Endothelial cell of umbilical vein (primary cell): ENCODE measurements around the gene SYNGR3. TPM values are rescaled to one million over a fixed set of nuclear protein-coding genes. Genes with fewer than 3 reads are reported as not detected.
A peak's percentile ranks its signal among the peaks of the same experiment; 100 is the strongest.

Source experiments
- BruUV-seq: library from RNA; stranded (reverse); fragments of 400-500 nt; replicated peaks from 2 replicates; lab custom pipeline; 2021; lab: Mats Ljungman, UMichigan
- CTCF ChIA-PET: fragments of 300-600, 350-600 bp; sonication (Branson Sonifier 250); formaldehyde crosslinking; loops from one replicate; lab custom pipeline; 2021; ENCODE audit warnings: antibody characterized with exemption, inconsistent platforms; lab: Charles Lee
- POLR2A ChIA-PET: fragments of 300-600, 350-600 bp; sonication (Branson Sonifier 250); formaldehyde crosslinking; loops from one replicate; lab custom pipeline; 2021; ENCODE audit warnings: antibody characterized with exemption, inconsistent platforms; lab: Charles Lee
- DNase-seq: peaks from one replicate; pipeline ENCODE4 v3.0.0-alpha.2; 2011; ENCODE audit warnings: low read depth, low spot score
- FAIRE-seq: peaks from 2 replicates; lab custom pipeline; 2011; peaks lifted over from hg19 to GRCh38; lab: Jason Lieb, UNC
- H2AFZ ChIP-seq: 2 replicates; pipeline ENCODE4 v1.6.0; 2012; ENCODE audit warnings: low read depth, low read length, control low read depth, inconsistent platforms
- H3K27ac ChIP-seq: 2 replicates; pipeline ENCODE4 v1.5.1; 2011; ENCODE audit warnings: low read depth, mild to moderate bottlenecking, control low read depth, low read length, moderate library complexity; ENCODE audit not compliant: insufficient read depth
- H3K27me3 ChIP-seq, 2 experiments: 2 replicates each; pipeline versions ENCODE4 v1.6.0 to v1.6.1; 2011; ENCODE audit warnings: low read length in 2 of 2, mixed read lengths in 1 of 2; ENCODE audit not compliant: control insufficient read depth in 2 of 2, insufficient read depth in 2 of 2
- H3K36me3 ChIP-seq, 2 experiments: 2 replicates in 1 of 2; 3 replicates in 1 of 2; pipeline ENCODE4 v1.5.1; 2011; ENCODE audit warnings: low read length in 2 of 2, mild to moderate bottlenecking in 1 of 2, moderate library complexity in 1 of 2; ENCODE audit not compliant: control insufficient read depth in 2 of 2, insufficient read depth in 2 of 2; ENCODE audit errors: extremely low read depth in 1 of 2
- H3K4me1 ChIP-seq: 3 replicates; pipeline ENCODE4 v1.5.1; 2011; ENCODE audit warnings: mild to moderate bottlenecking, low read length; ENCODE audit not compliant: control insufficient read depth, insufficient read depth; ENCODE audit errors: extremely low read depth
- H3K4me2 ChIP-seq: 2 replicates; pipeline ENCODE4 v1.6.1; 2011; ENCODE audit warnings: low read length, control low read depth, mixed read lengths; ENCODE audit not compliant: insufficient read depth
- H3K4me3 ChIP-seq, 3 experiments: fragments of 200-600 bp in 1 of 3; sonication (generic), shearing (Covaris generic) in 1 of 3; replicated peaks in 1 of 3; 2 replicates each; pipeline ENCODE4 v1.5.1; 2011 to 2016; ENCODE audit warnings: control low read depth in 3 of 3, low read length in 3 of 3, mild to moderate bottlenecking in 2 of 3, inconsistent platforms in 1 of 3, low read depth in 1 of 3, moderate library complexity in 1 of 3; ENCODE audit not compliant: insufficient read depth in 1 of 3
- H3K79me2 ChIP-seq: 2 replicates; pipeline ENCODE4 v1.6.0; 2012; ENCODE audit warnings: low read length, inconsistent platforms; ENCODE audit not compliant: control insufficient read depth, insufficient read depth
- H3K9ac ChIP-seq: replicated peaks from 2 replicates; pipeline ENCODE3; 2011; ENCODE audit warnings: low read length, control low read depth; ENCODE audit not compliant: insufficient read depth; ENCODE audit errors: extremely low read depth
- H3K9me1 ChIP-seq: replicated peaks from 3 replicates; pipeline ENCODE4 v1.6.0; 2011; ENCODE audit warnings: mild to moderate bottlenecking, low read length; ENCODE audit not compliant: control insufficient read depth, insufficient read depth; ENCODE audit errors: extremely low read depth
- H3K9me3 ChIP-seq: replicated peaks from 2 replicates; pipeline ENCODE4 v1.5.1; 2012; ENCODE audit warnings: low read length, inconsistent platforms; ENCODE audit not compliant: control insufficient read depth, insufficient read depth
- H4K20me1 ChIP-seq: replicated peaks from 2 replicates; pipeline ENCODE3; 2011; ENCODE audit warnings: mild to moderate bottlenecking, low read length; ENCODE audit not compliant: control insufficient read depth, insufficient read depth; ENCODE audit errors: extremely low read depth
- EZH2 ChIP-seq: IDR thresholded peaks from 2 replicates; pipeline ENCODE4 v1.6.1; 2012; ENCODE audit warnings: borderline replicate concordance, low read depth, mild to moderate bottlenecking, moderate library complexity, low read length, inconsistent platforms; ENCODE audit not compliant: severe bottlenecking
- FOS ChIP-seq: IDR thresholded peaks from 2 replicates; pipeline ENCODE4 v1.6.1; 2011; ENCODE audit warnings: mild to moderate bottlenecking, low read length, moderate library complexity, borderline replicate concordance; ENCODE audit not compliant: insufficient read depth
- GATA2 ChIP-seq: IDR thresholded peaks from 2 replicates; pipeline ENCODE4 v1.7.0; 2011; ENCODE audit warnings: low read depth, mild to moderate bottlenecking, moderate library complexity, mixed read lengths, low read length; ENCODE audit not compliant: insufficient read length, insufficient read depth
- JUN ChIP-seq: IDR thresholded peaks from 2 replicates; pipeline ENCODE4 v1.6.1; 2011; ENCODE audit warnings: borderline replicate concordance, low read depth; ENCODE audit not compliant: insufficient read length, insufficient read depth
- MYC ChIP-seq: IDR thresholded peaks from one replicate; pipeline ENCODE4 v1.6.1; 2011; ENCODE audit warnings: mild to moderate bottlenecking, low read depth, low read length
- POLR2A ChIP-seq: IDR thresholded peaks from 2 replicates; pipeline ENCODE4 v1.6.1; 2012; ENCODE audit warnings: low read depth, mild to moderate bottlenecking, control low read depth, low read length
- POLR2AphosphoS5 ChIP-seq: IDR thresholded peaks from 2 replicates; pipeline ENCODE4 v1.6.1; 2012; ENCODE audit warnings: low read depth, mild to moderate bottlenecking, control low read depth, low read length, moderate library complexity; ENCODE audit not compliant: insufficient read depth
- dilution Hi-C: fragments of 300-500 bp; cut with MboI; formaldehyde crosslinking; loops from one replicate; pipeline ENCODE4 v1.15.0; 2019; ENCODE audit warnings: low sequenced_read_pairs; ENCODE audit not compliant: extremely low pct_ligation_motif_present
- intact Hi-C: fragments of 100-400 bp; cut with micrococcal nuclease; formaldehyde crosslinking; loops from one replicate; pipeline ENCODE4 v1.10.0; 2022
- polyA plus RNA-seq, 4 experiments: library from polyadenylated mRNA; depleted of rRNA in 3 of 4; stranded (reverse) in 3 of 4; unstranded in 1 of 4; fragments of >200 nt; gene quantifications; 2 replicates each; pipeline versions ENCODE4 v1.2.1 to v1.2.3, GENCODE V29; 2011 to 2012; ENCODE audit warnings: missing spikeins in 1 of 4
- total RNA-seq: library from RNA; stranded (reverse); gene quantifications from 2 replicates; pipeline ENCODE4 v1.2.3, GENCODE V29; 2021
- TF ChIP-seq, protein P1 (sequence below), 2 donors: IDR thresholded peaks; 1 replicate in 1 of 2; 2 replicates in 1 of 2; pipeline ENCODE4 v1.5.1; 2011; ENCODE audit warnings: low read length in 2 of 2, mild to moderate bottlenecking in 2 of 2, moderate library complexity in 2 of 2, control low read depth in 1 of 2, inconsistent platforms in 1 of 2, low read depth in 1 of 2; ENCODE audit not compliant: insufficient read depth in 1 of 2; ENCODE audit errors: extremely low read depth in 1 of 2
- TF ChIP-seq, protein P2 (sequence below): IDR thresholded peaks from 2 replicates; pipeline ENCODE4 v1.6.1; 2011; ENCODE audit not compliant: insufficient read depth, insufficient read length

SYNGR3 gene
- total and polyA plus RNA-seq, 2 donors (not counting 3 experiments of a cell fraction or from before 2014, with no cell fraction given), result 0.95 to 1.4 TPM

DNA sequence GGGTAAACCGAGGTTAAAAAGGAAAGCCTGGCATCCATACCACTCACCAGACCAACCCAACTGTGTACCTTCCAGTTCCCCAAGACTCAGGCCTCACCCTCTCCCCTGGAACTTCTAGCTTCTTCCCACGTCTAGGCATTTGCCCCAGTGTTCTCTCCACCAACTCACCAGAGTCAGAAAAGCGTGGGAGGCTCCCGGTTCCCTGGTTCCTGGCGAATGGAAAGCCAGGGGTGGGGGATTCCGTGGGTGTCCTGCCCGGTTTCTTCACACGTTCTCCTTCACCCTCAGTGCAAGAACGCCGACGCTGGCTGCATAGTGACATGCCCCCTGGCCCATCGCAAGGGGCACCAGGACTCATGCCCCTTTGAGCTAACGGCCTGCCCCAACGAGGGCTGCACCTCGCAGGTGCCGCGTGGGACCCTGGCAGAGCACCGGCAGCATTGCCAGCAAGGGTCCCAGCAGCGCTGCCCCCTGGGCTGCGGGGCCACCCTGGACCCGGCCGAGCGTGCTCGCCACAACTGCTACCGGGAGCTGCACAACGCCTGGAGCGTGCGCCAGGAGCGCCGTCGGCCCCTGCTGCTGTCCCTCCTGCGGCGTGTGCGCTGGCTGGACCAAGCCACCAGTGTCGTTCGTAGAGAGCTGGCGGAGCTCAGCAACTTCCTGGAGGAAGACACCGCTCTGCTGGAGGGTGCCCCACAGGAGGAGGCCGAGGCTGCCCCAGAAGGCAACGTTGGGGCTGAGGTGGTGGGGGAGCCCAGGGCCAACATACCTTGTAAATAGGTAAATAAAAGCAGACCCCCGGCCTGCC is 21.4 kb upstream of the SYNGR3 start:
- Histone ChIP-seq H3K9me3 (no peaks in the 10 kb centered on the region), H3K79me2 (peaks cover 36% of the 10 kb centered on the region), H3K9me1 (no peaks in the 10 kb centered on the region), H4K20me1 (no peaks in the 10 kb centered on the region), H3K27ac (no peak overlapping the region), H2AFZ (no peak overlapping the region), H3K4me2 (no peak overlapping the region), H3K36me3 (peaks cover 0 to 3% of the 10 kb centered on the region in 2 experiments), H3K4me1 (peaks cover 18% of the 10 kb centered on the region), H3K27me3 (no peaks in the 10 kb centered on the region), H3K9ac (no peak overlapping the region), H3K4me3 (no peak overlapping the region)
- CTCF ChIA-PET, result no interaction called here
- FAIRE-seq (no peak), DNase-seq (no peak)
- dilution Hi-C loops (no loop called here), intact Hi-C loops (no loop called here)
- TF ChIP-seq MYC (no peak), GATA2 (no peak), POLR2A (no peak)
- BruUV-seq, result no TSS peak
- POLR2A ChIA-PET, result no interaction called here

DNA sequence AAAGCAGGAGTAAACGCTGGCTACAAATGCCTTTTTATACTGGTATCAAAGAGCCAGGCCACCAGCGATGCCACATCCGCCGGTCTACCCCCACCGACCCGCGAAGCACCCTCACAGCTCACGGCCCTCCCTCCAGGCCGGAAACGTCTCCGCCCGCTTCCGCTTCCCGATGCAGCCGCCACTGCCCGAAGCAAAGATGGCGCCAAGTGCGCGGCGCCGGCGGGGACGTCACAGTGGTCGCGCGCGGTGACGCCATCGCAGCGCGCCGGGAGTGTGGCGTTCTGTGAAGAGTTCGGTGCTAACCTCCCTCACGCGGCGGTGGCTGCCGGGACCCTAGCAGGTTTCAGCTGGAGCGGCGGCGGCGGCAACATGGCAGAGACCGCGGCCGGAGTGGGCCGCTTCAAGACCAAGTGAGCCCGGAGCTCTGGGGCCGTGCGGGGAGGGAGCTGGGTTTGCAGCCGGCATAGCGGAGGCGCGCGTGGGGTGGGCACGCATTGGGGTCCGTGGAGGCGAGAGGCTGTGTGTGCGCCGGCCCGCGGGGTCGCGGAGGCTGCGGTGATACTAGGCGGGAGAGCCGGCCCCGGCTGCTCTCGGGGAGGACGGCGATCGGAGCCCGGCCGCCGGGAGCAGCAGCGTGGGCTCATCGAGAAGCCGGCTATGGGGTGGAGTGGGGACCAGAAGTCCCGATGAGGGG is 17.8 kb upstream of the SYNGR3 start, which contains the start of gene TBL3:
TSS of gene TBL3 (plus strand) at position 258 of the 694 bp plus-strand sequence. CDS start at position 370, 112 bp downstream.
- ChIA-PET POLR2A (interaction anchor here (1.2 kb wide), 1 partner anchor 8 kb away, joined by 3 read pairs; no protein-coding TSS in a partner anchor), CTCF (interaction anchor here (1.4 kb wide), 1 partner anchor 169 kb away, joined by 5 read pairs; no protein-coding TSS in a partner anchor)
- H3K27ac ChIP-seq, result peak within 1 kb of the TSS; percentile 40
- H3K4me1 ChIP-seq, result peaks cover 4% of the 10 kb centered on the region
- H4K20me1 ChIP-seq, result no peaks in the 10 kb centered on the region
- peak within 1 kb of the TSS; percentile 59 to 82 (median 62) for H3K4me3 ChIP-seq
- intact Hi-C loops (loop anchor here (1.0 kb wide), 1 partner anchor 12 kb away; the partner anchor contains the start of gene GFER), dilution Hi-C loops (no loop called here)
- H3K9me1 ChIP-seq, result no peaks in the 10 kb centered on the region
- peaks cover 9 to 25% of the 10 kb centered on the region in 2 experiments for H3K36me3 ChIP-seq
- H2AFZ ChIP-seq, result peak within 1 kb of the TSS; percentile 65
- H3K4me2 ChIP-seq, result peak within 1 kb of the TSS; percentile 70
- H3K9me3 ChIP-seq, result no peaks in the 10 kb centered on the region
- H3K27me3 ChIP-seq, result no peaks in the 10 kb centered on the region
- peak within 1 kb of the TSS; percentile 76 for H3K9ac ChIP-seq
- DNase-seq (peak; percentile 95), FAIRE-seq (peak; percentile 88)
- no TSS peak for BruUV-seq
- TF ChIP-seq, protein P1, sequence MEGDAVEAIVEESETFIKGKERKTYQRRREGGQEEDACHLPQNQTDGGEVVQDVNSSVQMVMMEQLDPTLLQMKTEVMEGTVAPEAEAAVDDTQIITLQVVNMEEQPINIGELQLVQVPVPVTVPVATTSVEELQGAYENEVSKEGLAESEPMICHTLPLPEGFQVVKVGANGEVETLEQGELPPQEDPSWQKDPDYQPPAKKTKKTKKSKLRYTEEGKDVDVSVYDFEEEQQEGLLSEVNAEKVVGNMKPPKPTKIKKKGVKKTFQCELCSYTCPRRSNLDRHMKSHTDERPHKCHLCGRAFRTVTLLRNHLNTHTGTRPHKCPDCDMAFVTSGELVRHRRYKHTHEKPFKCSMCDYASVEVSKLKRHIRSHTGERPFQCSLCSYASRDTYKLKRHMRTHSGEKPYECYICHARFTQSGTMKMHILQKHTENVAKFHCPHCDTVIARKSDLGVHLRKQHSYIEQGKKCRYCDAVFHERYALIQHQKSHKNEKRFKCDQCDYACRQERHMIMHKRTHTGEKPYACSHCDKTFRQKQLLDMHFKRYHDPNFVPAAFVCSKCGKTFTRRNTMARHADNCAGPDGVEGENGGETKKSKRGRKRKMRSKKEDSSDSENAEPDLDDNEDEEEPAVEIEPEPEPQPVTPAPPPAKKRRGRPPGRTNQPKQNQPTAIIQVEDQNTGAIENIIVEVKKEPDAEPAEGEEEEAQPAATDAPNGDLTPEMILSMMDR (IDR thresholded peaks at IDR 0.05; ENCODE audit: extremely low read depth in 1 of 2, insufficient read depth in 1 of 2, low read depth in 1 of 2, low read length in 2 of 2), result no peak
- TF ChIP-seq JUN, result no peak
- TF ChIP-seq GATA2, result no peak
- TF ChIP-seq EZH2, result no peak
- no peak for TF ChIP-seq MYC
- peak; percentile 94 for TF ChIP-seq POLR2AphosphoS5
- TF ChIP-seq, protein P2, sequence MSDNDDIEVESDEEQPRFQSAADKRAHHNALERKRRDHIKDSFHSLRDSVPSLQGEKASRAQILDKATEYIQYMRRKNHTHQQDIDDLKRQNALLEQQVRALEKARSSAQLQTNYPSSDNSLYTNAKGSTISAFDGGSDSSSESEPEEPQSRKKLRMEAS, result peak; percentile 68
- TF ChIP-seq POLR2A, result peak; percentile 94
- TF ChIP-seq FOS, result no peak
- H3K79me2 ChIP-seq, result peaks cover 15% of the 10 kb centered on the region
